ENCODE data around the gene NKX2-2.

The NKX2-2 gene

GRCh38 chr20:21521596-21522480 is 8.0 kb upstream of the NKX2-2 start:
- DNase-seq, result no peak

DNA sequence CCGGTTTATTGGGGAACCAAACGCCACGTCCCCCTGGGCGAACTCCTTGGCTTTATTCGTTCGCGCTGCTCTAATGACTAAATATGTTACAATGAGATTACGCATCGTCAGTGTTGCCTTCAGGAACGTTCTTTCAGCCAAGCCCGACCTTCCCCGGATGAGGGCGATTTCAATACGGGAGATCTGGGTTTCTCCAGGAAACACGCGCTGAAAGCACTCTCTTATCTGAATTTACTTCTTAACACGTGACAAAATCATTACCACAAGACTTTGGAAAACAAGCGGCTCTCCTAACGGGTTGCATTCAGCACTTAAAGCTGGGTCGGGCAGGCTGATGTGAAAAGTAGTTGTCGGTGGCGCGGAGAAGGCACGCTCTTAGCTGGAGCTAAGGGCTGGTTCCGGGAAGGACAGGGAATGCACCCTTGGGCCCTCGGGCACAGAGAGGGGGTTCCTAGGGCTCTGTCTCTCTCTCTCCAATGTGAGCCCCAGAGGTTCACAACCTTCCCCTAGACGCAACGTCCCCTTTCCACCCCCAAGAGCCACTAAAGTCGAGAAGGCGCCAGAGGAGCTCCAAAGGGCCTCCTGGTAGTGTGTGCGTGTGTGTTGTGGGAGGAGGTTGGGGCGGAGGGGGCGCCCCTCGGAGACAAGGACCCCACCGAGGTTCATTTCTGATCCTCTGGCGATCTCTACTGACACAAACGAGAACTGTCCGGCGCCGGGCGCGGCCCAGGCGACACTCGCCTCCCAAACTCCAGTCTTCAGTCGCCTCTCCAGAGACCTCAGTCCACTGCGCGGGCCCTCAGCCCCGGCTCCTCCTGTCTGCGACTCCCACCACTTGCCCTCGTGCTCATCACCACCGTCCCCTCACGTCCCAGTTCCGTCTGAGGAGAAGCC is 7.1 kb upstream of the NKX2-2 start:
- DNase-seq, result no peak

DNA sequence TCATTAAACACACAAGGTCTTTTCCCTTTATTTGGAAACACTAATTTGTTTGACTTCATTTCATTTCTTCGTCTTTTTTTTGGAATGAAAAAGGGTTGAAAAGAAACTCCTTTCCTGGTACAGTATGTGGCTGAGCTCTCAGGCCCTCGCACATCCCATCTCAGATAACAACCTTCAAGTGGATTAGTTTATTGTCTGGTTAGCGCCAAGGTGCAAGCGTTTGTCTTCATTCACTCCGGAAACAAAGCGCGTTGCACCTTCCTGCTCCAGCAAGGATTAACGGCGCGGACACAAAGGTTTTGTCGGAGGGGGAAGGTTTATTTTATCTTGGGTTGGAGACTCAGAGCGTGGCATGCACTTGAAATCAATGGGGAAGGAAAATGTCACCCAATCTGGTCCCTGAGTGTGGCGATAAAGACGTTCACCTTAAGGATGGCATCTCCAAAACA is 5.3 kb upstream of the NKX2-2 start:
- no peak for DNase-seq

- no peak for DNase-seq
Observed at GRCh38 chr20:21518292-21518991, 4.6 kb upstream of the NKX2-2 start.

- DNase-seq, result no peak
Observed at GRCh38 chr20:21517566-21518277, 3.9 kb upstream of the NKX2-2 start.

GRCh38 chr20:21516861-21517565 is 3.1 kb upstream of the NKX2-2 start:
- no peak for DNase-seq

DNA sequence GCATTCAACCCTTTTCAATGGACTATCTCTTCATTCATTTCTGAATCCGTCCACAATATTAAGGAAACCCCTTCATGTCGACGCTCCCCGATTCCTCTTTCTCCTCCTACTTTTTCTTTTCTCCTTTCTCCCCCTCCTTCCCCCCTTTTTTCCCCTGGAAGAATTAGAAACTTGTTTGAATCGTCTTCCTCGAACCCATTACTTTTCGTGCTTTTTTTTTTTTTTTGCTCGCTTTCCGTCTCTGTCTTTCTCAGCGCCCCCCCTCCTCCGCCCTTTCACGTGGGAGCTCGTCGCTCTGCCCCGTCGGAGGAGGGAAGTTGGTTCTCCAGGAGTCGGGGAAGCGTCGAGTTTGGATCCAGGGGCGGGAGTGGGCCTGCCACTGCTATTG is 2.3 kb upstream of the NKX2-2 start:
- no peak for DNase-seq

- DNase-seq, result no peak
Observed at GRCh38 chr20:21515300-21516179, 1.7 kb upstream of the NKX2-2 start.

- no peak for DNase-seq
Observed at GRCh38 chr20:21514553-21515251, 838 bp upstream of the NKX2-2 start.

- no peak for DNase-seq
Observed at GRCh38 chr20:21513181-21513663, 642 bp downstream of the NKX2-2 start.

- no peak for DNase-seq
Observed at GRCh38 chr20:21512634-21513180, 1.2 kb downstream of the NKX2-2 start.

GRCh38 chr20:21511850-21512633 is 1.8 kb downstream of the NKX2-2 start:
- no peak for DNase-seq

- no peak for DNase-seq
Observed at GRCh38 chr20:21511485-21511849, 2.4 kb downstream of the NKX2-2 start.

DNA sequence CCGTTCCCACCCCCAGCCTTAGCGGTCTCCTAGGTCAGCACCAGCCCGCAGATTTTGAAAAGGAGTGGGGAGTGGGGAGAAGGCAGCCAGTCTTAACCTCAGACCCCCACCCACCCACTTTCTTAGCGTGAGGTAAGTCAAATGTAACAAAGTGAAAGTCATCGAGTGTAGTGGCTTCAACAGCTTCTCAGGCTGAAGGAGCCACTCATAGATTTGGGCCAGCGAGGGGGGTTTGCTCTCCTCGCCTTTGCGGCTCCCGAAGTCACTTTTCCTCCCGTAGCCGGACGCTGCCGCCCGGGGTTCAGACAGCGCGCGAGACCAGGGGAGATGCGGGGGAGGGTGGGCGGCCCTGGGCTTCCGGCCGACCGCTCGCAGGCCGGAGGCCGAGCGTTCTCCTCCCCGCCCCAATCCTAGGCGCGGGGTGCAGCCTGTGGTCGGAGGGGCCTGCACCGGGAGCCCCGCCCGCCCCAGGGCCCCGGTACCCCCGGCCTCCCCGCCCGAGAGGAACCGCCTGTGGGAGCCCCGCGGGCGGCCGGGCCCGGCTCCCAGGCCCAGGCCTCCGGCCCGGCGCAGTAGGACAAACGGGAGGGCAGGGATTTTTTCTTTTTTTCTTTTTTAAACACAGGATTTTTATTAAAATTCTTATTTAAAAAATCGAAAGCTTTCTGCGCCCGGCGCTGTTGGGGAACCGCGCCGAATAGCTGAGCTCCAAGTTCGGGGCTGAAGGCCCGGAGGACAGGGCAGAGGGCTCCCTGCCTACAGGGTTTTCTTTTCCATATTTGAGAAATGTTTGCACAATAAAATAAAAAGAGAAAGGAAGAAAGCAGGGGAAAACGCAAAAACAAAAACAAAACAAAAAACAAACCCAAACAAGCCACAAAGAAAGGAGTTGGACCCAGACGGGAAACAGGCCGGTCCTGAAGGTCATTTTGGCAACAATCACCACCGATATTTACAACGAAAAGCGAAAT is 3.2 kb downstream of the NKX2-2 start:
- DNase-seq, result no peak

GRCh38 chr20:21509597-21510371 is 4.1 kb downstream of the NKX2-2 start:
- DNase-seq, result no peak

DNA sequence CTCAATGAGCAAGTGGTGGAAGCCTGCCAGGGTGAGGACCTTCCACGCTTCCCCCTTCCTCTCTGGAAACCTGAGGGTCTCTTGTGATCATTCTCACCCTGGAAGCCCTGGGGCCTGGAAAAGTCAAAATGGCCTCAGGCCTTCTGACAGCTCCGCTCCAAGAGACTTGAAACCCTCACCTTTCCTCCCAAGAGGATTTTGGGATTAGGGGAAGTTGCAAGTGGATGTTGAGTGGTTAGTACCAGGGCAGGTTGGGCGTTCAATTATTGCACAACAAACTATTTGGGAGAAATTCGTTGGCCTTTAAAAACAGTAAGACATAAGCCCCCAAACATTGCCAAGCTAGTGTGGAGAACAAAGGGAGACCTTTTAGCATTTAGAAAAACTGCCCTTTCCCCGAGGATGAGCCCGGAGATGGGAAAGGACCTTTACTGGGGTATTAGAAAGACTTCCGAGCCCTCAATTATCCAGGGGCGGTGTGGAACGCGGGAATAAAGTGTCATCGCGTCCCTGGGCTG is 4.7 kb downstream of the NKX2-2 start:
- no peak for DNase-seq

Measured in NCI-H1436 treated with DMSO at 0.1 percent for 48 hours (cell line).